ENCODE measurements around the gene LSM7. TPM values are rescaled to one million over a fixed set of nuclear protein-coding genes. Genes with fewer than 3 reads are reported as not detected.

Gene LSM7
- total RNA-seq, 1 experiment from 2014 or later = 97.3 TPM

DNA sequence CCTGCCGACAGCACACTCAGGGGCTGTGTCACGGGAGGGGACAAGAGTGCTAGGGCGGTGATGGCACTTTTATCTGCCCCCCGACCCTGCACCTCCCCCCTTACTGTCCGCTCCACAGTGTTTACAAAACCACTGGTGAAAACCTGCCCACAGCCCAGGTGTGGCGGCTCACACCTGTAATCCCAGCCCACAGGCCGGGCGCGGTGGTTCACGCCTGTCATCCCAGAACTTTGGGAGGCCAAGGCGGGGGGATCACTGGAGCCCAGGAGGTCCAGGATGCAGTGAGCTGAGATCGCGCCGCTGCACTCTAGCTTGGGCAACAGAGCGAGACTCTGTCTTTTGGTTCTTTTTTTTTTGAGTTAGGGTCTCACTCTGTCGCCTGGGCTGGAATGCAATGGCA lies 32.2 kb downstream of the LSM7 start:
- DNase-seq (ENCODE audit: low read depth, low spot score) = no peak
- in situ Hi-C loops (cut with HindIII; ENCODE audit: low pct_unique_long_range_greater_than_20kb, low sequenced_read_pairs) (no loop called here), intact Hi-C loops (cut with micrococcal nuclease; ENCODE audit: unreplicated experiment) (no loop called here)
- no peak for ATAC-seq
- H3K36me3 ChIP-seq (ENCODE audit: control insufficient read depth, insufficient read depth, low read length) = no peaks in the 10 kb centered on the region
- no peaks in the 10 kb centered on the region for H3K27me3 ChIP-seq (ENCODE audit: control insufficient read depth, insufficient read depth, low read length)
- no peak overlapping the region for H3K4me3 ChIP-seq (ENCODE audit: low read depth in 2 of 2, low read length in 2 of 2)
- POLR2A ChIA-PET = no interaction called here
- H3K4me1 ChIP-seq (ENCODE audit: control insufficient read depth, insufficient read depth, low read length) = no peaks in the 10 kb centered on the region
- CTCF ChIA-PET = no interaction called here
- no TSS peak for BruUV-seq (replicated peaks)
- TF ChIP-seq, protein P1, sequence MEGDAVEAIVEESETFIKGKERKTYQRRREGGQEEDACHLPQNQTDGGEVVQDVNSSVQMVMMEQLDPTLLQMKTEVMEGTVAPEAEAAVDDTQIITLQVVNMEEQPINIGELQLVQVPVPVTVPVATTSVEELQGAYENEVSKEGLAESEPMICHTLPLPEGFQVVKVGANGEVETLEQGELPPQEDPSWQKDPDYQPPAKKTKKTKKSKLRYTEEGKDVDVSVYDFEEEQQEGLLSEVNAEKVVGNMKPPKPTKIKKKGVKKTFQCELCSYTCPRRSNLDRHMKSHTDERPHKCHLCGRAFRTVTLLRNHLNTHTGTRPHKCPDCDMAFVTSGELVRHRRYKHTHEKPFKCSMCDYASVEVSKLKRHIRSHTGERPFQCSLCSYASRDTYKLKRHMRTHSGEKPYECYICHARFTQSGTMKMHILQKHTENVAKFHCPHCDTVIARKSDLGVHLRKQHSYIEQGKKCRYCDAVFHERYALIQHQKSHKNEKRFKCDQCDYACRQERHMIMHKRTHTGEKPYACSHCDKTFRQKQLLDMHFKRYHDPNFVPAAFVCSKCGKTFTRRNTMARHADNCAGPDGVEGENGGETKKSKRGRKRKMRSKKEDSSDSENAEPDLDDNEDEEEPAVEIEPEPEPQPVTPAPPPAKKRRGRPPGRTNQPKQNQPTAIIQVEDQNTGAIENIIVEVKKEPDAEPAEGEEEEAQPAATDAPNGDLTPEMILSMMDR (IDR thresholded peaks at IDR 0.05) = no peak
- TF ChIP-seq TCF7L2 (IDR thresholded peaks at IDR 0.05; ENCODE audit: low read depth, low read length) = no peak
- TF ChIP-seq, protein P2, sequence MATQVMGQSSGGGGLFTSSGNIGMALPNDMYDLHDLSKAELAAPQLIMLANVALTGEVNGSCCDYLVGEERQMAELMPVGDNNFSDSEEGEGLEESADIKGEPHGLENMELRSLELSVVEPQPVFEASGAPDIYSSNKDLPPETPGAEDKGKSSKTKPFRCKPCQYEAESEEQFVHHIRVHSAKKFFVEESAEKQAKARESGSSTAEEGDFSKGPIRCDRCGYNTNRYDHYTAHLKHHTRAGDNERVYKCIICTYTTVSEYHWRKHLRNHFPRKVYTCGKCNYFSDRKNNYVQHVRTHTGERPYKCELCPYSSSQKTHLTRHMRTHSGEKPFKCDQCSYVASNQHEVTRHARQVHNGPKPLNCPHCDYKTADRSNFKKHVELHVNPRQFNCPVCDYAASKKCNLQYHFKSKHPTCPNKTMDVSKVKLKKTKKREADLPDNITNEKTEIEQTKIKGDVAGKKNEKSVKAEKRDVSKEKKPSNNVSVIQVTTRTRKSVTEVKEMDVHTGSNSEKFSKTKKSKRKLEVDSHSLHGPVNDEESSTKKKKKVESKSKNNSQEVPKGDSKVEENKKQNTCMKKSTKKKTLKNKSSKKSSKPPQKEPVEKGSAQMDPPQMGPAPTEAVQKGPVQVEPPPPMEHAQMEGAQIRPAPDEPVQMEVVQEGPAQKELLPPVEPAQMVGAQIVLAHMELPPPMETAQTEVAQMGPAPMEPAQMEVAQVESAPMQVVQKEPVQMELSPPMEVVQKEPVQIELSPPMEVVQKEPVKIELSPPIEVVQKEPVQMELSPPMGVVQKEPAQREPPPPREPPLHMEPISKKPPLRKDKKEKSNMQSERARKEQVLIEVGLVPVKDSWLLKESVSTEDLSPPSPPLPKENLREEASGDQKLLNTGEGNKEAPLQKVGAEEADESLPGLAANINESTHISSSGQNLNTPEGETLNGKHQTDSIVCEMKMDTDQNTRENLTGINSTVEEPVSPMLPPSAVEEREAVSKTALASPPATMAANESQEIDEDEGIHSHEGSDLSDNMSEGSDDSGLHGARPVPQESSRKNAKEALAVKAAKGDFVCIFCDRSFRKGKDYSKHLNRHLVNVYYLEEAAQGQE (IDR thresholded peaks at IDR 0.05; ENCODE audit: insufficient read depth in 1 of 2, low read depth in 2 of 2, low read length in 1 of 2) = no peak
- no peak for TF ChIP-seq POLR2AphosphoS5 (IDR thresholded peaks at IDR 0.05; ENCODE audit: low read depth, low read length)
- no peak for TF ChIP-seq SIN3A (IDR thresholded peaks at IDR 0.05; ENCODE audit: borderline replicate concordance, insufficient read depth, low read depth, low read length)
- H3K27ac ChIP-seq (ENCODE audit: low read length) = no peak overlapping the region
- H3K9me3 ChIP-seq (ENCODE audit: control insufficient read depth, insufficient read depth, low read depth, low read length) = no peaks in the 10 kb centered on the region

DNA sequence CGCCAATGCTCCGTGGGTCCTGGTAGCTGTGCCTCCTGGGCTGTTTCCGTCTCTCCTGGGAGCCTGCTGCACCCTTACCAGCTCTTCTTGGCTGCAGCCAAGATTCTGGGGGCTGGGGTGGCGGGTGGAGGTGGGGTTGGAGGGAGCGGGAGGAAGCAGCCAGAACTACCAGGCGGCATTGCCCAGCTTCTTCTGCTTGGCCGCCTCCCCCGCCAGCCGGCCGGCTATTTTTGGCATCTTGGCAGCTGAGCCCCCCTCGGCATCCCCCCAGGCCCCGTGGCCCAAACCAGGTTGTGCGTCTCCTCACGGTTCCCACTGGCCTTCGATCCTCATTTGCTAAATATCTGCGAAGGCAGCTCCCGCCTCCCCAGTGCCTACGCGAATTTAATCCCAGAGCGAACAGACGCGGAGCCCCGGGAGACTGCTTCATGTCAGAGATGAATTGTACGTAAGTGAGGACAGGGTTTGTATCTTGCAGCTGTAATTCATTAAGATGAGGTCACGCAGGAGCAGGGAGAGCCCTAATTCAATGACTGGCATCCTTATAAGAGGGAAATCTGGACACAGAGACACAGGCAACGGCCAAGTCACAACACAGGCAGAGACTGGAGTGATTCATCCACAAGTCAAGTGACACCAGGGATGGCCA lies 33.6 kb downstream of the LSM7 start:
- in situ Hi-C loops (cut with HindIII; ENCODE audit: low pct_unique_long_range_greater_than_20kb, low sequenced_read_pairs) = no loop called here
- H3K4me3 ChIP-seq (ENCODE audit: low read depth in 2 of 2, low read length in 2 of 2) = no peak overlapping the region
- DNase-seq (ENCODE audit: low read depth, low spot score) (no peak), ATAC-seq (peak; percentile 58)
- TF ChIP-seq TCF7L2 (IDR thresholded peaks at IDR 0.05; ENCODE audit: low read depth, low read length) (no peak), SIN3A (IDR thresholded peaks at IDR 0.05; ENCODE audit: borderline replicate concordance, insufficient read depth, low read depth, low read length) (no peak), POLR2AphosphoS5 (IDR thresholded peaks at IDR 0.05; ENCODE audit: low read depth, low read length) (no peak)
- TF ChIP-seq, protein P1 (IDR thresholded peaks at IDR 0.05) = no peak
- TF ChIP-seq, protein P2 (IDR thresholded peaks at IDR 0.05; ENCODE audit: insufficient read depth in 1 of 2, low read depth in 2 of 2, low read length in 1 of 2) = no peak
- BruUV-seq (replicated peaks) = no TSS peak
- ChIA-PET POLR2A (no interaction called here), CTCF (no interaction called here)
- no peaks in the 10 kb centered on the region for H3K27me3 ChIP-seq (ENCODE audit: control insufficient read depth, insufficient read depth, low read length)
- H3K4me1 ChIP-seq (ENCODE audit: control insufficient read depth, insufficient read depth, low read length) = no peaks in the 10 kb centered on the region
- H3K27ac ChIP-seq (ENCODE audit: low read length) = no peak overlapping the region
- no peaks in the 10 kb centered on the region for H3K9me3 ChIP-seq (ENCODE audit: control insufficient read depth, insufficient read depth, low read depth, low read length)
- H3K36me3 ChIP-seq (ENCODE audit: control insufficient read depth, insufficient read depth, low read length) = no peaks in the 10 kb centered on the region
- intact Hi-C loops (cut with micrococcal nuclease; ENCODE audit: unreplicated experiment) = no loop called here

Data from Panc1 (cell line).